Astrocyte (in vitro differentiated cells and primary cell): ENCODE measurements around the gene DHTKD1.

ENCODE experiments used
- CTCF ChIP-seq: IDR thresholded peaks from 2 replicates; pipeline ENCODE4 v1.5.1; 2011; ENCODE audit warnings: low read depth, mild to moderate bottlenecking, inconsistent platforms, low read length, moderate library complexity; ENCODE audit not compliant: insufficient read depth
- EZH2 ChIP-seq: IDR thresholded peaks from 2 replicates; pipeline ENCODE4 v1.6.1; 2012; ENCODE audit warnings: mild to moderate bottlenecking, low read length, inconsistent platforms; ENCODE audit not compliant: insufficient read depth

GRCh38 chr10:12156367-12157123, 87.8 kb downstream of the DHTKD1 start:
- no peak for TF ChIP-seq CTCF
- TF ChIP-seq EZH2, result no peak
